Right renal pelvis (tissue), 4 donors: Measurements from ENCODE around the gene MREG. TPM values are rescaled to one million over a fixed set of nuclear protein-coding genes. Genes with fewer than 3 reads are reported as not detected.
"Not testable (repeated sequence)": the region's sequence is repeated elsewhere in the genome, so short reads cannot be mapped to it uniquely, and the experiment has no call there.

Experiments
- DNase-seq, 4 donors: peaks; one replicate each; pipeline ENCODE4 v3.0.0-alpha.2; 2013; ENCODE audit warnings: low read depth in 4 of 4, low spot score in 3 of 4, missing footprints in 1 of 4
- polyA plus RNA-seq, 4 donors: library from polyadenylated mRNA; unstranded; fragments of 120-200 nt; gene quantifications; one replicate each; pipeline ENCODE4 v1.2.1, GENCODE V29; 2013; ENCODE audit not compliant: insufficient read length in 4 of 4

MREG gene
- polyA plus RNA-seq, 4 donors = 17.0 to 21.4 (median 20.3) TPM

DNA sequence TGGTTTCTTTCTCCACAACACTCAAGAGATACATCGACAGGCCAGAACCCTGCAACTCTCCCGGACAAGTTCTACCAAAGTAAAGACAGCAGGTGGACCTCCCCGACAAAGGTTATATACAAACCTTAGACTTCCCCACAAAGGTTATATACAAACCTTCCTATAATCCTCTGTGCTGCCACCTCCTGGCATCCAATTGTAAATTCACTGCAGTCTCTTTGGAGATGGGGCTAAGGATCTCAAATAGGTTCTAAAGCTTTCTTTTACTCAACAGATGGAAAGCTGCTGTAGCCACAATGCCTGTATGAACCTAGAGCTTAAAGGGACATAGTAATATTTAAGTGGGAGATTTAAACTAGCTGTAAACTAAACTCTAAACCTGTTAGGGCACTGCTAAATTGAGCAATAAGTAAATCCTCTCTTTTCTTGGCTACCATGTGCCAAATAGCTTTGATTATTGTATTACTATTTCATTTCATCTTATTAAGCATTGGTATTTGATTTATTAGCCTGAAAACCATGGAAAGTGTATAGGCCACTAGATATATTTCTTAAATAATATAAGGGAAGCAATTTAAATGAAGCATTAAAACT lies 9.8 kb upstream of the MREG start:
- DNase-seq = no peak

DNA sequence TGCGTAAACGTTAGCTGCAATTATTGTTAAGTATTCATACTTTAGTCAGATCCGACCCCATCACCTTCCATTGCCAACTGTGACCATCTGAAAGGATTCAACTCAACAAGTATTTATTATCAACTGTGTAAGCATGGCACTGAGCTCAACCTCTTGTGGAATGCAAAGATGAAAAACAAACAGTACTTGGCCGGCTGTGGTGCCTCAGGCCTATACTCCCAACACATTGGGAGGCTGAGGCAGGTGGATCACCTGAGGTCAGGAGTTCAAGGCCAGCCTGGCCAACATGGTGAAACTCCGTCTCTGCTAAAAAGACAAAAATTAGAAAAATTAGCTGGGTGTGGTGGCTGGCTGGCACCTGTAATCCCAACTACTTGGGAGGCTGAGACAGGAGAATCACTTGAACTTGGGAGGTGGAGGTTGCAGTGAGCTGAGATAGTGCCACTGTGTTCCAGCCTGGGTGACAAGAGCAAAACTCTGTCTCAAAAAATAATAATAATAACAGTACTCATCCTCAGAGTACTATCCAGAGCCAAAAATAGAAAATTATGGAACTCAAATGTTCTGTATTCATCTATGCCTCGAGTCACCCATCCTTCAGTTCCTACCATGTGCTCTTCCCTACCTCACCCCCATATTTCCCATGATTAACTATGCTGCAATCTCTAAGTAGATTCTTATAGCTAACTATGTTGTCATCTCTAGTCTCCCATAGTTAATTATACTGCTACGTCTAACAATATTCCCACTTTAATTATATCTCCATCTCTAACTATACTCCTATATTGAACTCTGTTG lies 8.6 kb upstream of the MREG start:
- DNase-seq = no peak

DNA sequence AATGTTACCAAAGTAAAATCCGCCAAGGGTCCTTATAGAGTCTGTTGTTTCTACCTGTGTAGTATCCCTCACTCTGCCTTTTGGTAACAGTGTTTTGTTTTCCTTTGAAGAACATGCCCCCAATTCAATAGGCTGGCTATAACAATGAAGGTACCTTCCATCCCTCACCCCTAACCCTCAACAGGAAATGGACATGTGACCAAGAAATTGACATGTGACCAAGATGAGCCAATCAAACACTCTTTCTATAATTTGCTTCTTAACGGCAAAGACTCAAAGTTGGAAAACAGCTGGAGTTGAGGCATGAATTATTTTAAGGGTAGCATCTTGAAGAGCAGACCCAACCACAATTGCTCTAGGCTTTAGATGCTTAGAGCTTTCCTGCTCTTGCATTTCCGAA lies 5.4 kb upstream of the MREG start:
- no peak for DNase-seq

DNA sequence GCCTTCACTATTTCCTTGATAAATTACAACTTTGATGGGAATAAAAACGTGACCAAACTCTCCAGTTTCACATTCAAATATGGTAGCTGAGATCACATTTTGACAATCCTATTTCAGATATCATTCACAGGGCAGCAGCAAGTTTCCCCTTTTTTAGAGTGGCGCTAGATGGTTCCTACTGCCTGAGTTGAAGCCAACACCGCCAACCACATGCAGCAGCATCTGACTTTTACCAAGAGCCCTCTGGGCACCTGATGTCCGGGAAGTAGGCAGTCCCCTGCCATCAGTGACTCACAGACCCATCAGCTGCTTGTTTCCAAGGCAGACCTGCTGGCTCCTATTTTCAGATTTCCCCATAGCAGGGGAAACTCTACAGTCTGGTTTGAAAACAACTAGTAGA lies 4.0 kb upstream of the MREG start:
- DNase-seq = no peak

DNA sequence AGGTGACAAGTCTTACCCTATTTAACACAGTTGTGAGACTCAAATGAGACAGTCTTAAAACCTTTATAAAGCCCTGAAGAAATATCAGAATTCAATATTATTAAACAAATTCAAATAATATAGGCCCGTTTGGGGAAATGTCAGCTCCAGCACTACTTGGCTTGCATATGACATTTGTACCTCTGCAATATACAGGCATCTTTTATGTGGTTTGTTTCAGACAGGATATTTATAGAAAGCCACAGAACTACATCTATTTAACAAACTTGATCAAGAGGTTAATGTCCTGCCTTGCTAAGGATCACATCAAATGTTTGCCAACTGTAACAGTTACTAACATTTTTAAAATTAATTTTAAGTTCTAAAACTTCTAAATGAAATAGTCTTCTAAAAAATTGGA lies 3.2 kb upstream of the MREG start:
- DNase-seq = no peak

DNA sequence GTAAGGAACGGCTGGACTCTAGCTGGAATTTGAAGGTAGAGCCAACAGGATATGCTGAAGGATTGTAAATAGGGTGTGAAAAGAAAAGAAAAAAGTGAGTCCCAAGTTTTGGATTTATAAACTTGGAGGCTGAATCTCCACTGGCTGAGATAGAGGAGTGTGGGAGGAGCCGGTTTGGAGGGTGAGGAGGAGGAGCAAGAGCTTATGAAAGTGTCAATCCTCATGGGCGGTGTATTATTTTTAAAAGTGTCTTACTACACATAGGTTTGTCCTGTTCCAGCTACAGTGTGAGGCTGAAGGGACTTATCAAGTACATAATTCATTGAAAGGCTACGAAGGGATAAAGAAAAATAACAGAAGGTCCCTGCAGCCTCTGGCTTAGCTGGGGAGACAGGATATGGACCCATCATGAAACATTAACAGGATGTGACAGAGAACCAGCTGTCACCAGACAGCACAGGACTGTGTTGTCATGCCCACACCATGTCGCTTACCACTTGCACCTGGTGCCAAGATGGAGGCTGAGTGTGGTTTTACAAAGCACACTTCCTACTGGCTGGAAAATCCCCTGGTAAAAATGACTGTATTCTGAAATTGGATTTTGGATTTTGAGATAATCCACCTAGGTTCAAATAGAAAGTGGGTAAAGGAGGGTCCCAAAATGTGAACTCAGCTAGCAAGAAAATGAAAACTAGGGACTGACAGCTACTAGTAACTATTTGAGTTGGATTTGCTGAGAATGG lies 2.5 kb upstream of the MREG start:
- DNase-seq = no peak

DNA sequence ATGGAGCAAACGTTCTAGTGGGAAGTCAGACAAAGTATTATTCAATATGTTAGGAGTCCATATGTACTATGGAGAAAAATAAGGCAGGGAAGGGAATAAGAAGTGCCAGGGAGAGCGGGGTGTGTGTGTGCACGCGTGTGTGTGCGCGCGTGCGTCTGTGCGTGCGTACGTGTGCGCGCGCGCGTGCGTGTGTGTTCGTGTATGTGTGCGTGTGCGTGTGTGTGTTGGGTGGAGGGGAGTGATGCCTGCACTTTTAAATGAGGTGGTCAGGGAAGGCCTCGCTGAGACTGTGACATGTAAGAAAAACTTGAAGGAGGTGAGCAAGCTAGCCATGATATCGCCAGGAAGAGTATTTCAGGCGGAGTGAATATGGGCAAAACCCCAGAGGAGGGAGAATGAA lies 1.6 kb upstream of the MREG start:
- DNase-seq = no peak

DNA sequence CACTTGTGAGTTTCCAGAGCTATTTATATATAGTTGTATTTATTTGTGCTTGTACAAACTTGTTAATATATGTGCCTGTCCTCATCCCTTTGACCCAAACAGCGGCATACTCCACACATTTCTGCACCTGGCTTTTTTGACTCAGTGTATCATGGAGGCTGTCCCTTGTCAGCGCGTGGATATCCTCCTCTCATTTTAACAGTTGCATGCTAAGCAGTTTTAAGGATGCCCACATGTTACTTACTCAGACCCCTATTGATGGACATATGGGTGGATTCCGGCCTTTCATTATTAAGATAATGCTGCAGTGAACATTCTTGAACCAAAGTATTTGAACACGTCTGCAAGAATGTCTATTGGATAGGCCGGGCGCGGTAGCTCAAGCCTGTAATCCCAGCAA lies 655 bp upstream of the MREG start:
- DNase-seq = no peak

DNA sequence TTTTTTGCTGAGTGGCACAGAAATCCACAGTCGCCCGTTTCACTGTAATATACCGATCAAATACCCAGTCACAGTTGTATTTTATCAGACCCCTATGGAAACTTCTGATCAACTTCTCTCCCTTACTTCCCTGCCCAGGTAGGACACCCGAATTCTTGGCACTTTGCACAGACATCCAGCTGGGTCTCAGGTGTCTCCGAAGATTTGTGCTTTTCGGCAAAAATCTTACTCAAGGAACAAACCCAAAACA lies 596 bp downstream of the MREG start:
- DNase-seq = no peak

DNA sequence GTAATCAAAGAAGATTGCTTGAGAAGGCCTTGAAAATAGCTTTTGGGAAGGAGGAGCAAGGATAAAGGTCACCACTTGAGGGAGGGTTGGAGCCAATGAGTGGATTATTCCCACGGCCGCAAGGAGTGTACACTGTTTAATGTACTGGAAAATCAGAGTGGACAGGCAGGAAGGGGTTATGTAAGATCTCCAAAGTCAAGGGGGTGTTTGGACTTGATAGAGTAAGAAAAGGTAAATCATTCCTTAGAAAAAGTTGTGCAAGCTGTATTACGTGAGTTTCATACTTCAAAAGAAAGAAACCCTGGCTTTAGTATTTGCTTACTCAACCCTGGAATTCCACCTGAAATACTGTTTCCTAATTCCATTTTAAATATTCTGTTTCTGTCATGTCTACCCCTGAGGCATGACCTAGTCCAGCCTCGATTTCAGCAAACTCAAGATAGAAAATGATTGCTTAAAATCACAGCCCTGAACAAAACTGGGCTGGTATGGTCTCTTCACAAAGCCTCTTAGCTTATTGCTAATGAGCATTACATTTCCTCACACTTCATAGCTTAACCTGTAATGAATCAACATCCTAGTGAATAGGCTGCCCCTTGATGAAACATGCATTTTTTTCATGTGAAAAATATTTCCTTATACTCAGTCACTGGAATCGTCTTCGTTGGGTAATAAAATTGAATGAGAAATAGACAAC lies 1.1 kb downstream of the MREG start:
- no peak for DNase-seq

DNA sequence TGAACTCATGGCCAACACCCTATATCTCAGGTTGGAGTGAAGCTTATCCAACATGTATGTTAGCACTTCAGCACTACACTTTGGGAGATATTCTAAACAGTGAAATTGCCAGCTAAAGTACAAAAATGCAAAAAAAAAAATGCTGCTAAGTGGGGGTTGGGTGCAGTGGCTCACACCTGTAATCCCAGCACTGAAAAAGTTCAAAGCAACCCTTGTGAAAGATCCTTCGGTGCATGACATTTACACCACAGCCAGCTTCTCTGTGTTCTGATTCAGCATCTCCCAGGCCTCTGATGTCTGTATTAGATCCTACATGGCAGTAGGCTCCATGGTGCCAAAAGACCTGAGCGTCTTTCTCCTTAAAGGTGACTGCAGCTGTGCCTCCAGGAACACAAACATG lies 4.1 kb downstream of the MREG start:
- DNase-seq = not testable (repeated sequence)

DNA sequence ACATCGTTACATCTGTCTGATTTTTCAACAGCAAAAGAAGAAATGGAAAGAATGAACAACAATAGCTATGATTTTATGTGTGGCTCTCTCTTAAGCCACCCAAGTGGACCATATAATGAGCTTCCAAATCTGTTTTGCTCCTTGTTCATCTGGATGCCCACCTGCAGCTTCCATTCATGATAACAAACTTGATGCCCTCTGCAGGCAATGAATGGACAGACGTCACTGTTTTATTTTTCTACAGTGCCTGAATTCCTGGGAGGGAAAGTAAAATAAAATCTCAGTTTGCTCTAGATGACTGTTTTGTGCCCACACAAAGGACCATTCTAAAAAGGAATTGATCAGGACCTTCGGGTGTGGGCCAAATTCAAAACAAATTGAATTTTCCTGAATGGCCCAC lies 5.0 kb downstream of the MREG start:
- no peak for DNase-seq

DNA sequence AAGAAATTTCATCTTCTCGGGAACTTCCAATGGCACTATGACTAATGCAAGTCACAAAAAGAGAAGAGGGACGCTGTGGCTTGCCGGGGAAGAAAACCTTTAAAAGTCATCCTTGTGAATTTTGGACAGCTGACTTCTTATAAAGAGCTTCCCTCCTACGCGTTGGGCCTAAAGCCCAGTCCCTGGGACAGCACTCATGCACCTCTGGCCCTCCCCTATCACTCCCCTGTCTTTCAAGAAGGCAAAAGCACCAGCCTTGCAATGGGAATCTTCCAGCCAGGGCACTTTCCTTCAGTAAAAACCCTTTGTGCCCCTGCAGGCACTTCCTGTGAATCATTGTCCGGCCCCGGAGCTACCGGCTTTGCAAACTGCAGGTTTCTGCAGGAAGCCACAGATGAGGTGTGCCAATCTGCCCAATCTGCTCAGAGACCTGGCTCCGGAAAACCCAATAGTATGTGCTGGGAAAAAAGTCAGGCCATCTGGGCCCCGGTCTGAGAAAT lies 7.1 kb downstream of the MREG start:
- DNase-seq = no peak

DNA sequence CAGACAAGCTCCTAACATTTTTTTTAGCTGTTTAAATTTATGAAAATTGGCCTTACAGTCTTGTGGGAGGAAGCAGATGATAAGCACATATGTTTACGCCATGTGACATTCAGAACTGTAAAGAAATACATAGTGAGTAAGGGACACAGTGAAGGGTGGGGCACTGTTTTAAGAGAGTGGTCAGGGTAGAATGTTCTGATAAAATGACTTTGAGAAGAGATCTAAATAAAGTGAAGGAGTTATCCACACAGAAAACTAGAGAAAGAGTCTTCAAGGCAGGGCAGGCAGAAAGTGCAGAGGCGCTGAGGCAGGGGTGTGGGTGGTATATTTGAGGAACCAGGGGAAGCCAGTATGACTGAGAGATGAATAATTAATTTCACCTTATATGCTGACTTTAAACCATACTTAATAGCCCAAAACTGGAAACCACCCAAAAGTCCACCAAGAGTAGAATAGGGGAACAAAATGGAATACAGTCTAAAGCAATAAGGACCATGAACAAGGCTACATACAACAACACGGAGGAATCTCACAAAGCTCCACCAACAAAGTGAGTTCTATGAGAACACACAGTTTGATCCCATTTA lies 8.6 kb downstream of the MREG start:
- no peak for DNase-seq

DNA sequence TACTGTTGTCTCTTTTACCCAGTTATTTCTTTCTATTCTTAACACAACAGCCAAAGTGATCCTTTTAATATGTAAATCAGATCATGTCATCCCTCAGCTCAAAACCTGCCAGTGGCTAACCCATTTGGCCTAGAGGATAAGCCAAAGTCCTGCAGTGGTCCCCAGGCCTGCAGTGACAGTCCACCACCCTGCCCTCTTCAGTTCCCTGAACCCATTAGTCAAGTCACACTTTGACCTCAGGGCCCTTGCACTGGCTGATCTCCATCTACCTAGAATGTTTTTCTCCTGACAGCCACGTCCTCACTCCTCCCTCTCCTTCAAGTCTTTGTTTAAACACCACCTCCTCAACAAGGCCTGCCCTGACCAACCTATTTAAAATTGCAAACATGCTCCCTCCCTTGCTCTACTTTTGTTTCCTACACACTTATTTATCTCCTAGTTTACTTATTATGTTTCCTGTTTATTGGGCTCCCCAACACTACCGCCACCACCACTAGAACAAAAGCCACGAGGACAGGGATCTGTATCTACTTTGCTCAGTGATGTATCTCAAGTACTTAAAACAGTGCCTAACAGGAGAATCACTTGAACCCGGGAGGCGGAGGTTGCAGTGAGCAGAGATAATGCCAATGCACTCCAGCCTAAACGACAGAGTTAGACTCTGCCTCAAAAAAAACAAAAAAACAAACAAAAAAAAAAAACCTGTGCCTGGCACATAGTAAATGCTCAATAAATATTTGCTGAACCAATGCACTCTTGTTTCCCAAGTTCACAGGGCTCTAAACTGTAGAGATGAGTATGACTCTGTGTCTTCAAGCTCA lies 9.3 kb downstream of the MREG start:
- no peak for DNase-seq

DNA sequence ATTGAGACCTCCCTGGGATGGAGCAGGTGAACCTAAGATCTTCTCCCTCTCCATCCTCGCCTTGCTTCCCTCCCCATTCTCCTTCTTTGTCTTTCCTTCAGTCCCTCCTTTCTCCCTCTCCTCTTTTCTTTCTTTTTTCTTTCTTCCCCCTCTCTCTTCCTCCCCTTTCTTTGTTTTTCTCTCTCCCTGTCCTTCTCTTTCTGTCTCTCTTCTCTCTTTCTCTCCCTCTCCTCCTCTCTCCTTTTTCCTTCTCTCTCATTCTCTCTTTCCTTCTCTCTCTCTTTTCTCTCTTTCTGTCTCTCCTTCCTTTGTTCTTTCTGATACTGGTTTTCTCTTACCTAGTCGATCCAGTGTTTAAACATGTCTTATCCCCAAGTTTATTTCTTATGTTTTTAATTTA lies 10.7 kb downstream of the MREG start:
- no peak for DNase-seq

DNA sequence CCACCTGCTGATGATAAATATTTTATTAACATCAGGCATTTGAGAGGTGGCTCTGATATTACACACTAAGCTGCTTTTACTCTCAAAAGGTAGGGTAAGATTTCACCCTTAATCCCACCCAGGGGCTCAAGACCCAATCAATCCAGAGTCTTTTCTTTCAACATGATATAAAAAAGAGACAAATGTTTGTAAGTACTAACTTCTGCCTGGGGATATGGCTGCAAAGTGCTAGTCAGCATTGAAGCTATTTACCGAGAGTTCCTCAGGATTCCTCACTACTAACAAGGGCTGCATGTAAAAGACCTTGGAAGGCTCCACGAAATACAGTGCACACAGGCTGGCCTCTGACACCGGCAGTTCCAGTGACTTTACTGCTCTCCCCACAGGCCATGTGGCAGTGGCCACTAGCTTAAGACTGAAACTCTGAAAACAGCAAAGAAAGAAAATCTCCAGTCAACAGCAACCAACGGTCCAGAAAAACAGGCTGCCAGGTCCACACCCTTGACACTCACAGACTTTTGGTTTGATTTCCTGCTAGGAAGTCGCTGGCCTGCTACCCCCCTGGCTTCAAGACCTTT lies 11.2 kb downstream of the MREG start:
- no peak for DNase-seq

DNA sequence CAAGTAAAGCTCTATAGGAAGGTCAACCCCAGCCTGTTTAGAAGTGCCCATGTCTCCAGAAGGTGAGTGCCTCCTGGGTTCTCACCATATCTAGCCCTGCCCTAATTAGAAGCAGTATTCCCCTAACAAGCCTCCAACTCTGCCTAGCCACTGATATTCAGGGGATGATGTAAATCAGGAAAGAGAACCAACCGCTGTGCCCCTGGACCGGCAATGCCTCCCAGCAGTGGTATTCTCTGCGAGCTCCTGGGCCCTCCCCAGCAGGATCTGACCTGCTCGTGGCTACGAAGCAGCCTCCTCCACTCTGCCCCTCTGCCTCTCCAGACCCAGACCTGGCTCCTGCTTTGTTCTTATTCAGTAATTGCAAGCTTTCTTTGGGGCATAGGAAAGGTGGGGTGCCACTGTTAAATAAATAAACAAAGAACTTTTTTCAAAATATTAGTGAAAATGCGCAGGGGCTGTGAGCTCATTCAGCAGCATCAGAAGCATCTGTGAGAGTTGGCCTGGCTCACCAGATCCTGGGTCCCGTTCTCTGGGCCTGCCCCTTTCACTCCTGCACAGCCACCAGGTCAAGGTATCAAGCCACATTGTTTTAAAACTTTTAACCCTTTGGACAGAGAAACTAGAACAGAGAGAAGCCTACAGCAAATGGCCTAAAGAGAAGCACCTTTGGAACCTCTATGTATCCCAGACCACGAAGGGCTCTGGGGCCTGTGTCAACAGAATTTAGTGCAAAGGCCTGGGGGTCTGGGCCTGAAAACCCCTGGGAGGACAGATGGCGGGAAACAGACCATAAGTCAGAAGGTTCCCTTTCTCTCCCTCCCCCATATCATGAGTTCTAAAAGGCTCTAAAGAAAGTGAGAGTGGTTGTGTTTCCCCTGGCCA lies 11.9 kb downstream of the MREG start:
- DNase-seq = no peak

DNA sequence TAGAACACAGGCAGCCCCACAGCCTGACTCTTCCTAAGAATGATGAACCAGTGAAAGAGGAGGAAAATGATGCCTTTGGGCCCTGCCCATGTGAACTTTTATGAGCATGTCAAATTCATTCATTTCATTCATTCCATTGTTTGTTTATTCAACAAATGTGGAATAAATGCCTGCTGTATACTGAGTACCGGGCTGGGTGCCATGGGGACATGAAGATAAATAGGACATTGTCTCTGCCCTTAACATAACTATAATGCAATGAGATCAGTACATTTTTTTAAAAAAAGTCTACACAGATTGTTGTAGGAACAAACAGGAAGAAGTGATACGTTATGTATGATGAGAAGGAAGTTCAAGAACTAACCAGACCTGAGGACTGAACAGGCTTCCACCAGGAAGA lies 14.7 kb downstream of the MREG start:
- DNase-seq = no peak
